ENCODE data around the gene PRR18.

The PRR18 gene

GRCh38 chr6:166274163-166274562, 34.0 kb downstream of the PRR18 start:
- DNase-seq = no peak

- no peak for DNase-seq
Measured at GRCh38 chr6:166271376-166271765, 36.8 kb downstream of the PRR18 start.

GRCh38 chr6:166270706-166271375, 37.4 kb downstream of the PRR18 start:
- no peak for DNase-seq

DNA sequence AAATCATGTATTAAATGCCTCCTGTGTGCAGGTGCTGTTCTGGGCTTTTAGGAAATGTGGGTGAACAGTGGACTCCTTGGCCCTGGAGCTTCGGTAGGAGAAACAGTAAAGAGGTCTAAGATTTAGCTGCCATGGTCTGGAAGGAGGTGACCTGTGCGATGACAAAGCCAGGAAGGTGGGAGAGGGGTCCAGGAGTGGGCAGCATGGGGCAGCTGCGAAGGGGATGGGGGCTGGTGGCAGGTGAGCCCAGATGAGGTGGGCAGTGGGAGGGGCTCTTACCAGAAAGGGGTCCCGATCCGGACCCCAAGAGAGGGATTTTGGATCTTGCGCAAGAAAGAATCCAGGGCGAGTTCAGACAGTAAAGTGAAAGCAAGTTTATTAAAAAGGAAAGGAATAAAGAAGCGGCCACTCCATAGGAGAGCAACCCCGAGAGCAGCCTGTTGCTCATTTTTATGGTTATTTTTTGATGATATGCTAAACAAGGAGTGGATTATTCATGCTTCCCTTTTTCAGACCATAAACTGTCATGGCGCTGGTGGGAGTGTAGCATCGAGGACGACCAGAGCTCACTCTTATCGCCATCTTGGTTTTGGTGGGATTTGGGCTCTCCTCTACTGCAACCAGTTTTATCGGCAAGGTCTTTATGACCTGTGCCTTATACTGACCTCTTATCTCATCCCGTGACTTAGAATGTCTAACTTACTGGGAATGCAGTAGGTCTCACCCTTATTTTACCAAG, 38.7 kb downstream of the PRR18 start:
- no peak for DNase-seq

GRCh38 chr6:166268431-166268830, 39.8 kb downstream of the PRR18 start:
- no peak for DNase-seq

DNA sequence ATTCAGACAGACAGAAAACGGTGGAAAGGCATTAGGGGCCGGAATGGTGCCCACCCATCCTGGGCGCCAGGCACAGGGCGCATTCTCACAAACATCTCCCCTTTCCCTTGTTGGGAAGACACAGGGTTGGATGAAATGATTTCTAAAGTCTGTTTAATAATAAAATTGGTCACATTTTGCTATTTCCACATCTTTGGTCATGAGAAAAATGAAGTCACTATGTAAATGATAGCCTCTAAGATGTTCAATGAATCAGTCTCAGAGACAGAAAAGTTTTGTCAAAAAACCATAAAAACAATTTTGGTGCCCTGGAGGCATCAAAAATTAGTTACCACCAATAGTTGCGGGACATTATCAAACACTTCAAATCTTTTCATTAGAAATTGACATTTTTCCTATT, 40.7 kb downstream of the PRR18 start:
- no peak for DNase-seq

GRCh38 chr6:166266336-166266735, 41.9 kb downstream of the PRR18 start:
- DNase-seq = no peak

DNA sequence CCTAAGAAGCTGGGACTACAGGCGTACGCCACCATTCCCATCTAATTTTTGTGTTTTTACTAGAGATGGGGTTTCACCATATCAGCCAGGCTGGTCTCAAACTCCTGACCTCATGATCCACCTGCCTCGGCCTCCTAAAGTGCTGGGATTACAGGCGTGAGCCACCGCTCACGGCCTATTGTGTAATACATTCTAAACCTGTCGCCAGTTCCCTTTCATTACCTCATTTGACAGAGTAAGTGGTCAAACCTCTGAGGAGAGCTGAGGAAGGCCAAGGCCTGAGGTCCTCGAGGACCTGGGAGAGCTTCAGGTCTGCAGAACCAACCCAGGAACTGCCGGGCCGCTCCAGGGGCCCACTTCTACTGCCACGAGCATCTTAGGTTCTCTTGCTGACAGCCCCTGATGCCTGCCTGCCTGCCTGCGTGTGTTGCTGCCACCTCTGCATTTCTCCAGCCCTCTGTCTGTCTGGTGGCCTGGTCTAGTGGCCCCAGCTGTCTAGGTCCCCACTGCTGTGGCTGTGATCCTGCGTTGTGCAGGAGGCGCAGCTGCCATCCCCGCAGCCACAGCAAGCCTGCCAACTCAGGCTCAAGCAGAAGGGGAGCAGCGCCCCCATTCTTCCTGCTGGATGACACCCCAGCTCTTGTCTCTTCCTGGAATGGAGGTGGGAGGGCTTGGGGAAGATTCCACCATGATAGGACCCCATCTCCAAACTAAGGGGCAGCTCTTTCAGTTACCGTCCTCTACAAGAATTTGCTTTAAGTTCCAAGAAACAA, 45.3 kb downstream of the PRR18 start:
- DNase-seq = no peak

- DNase-seq = no peak
Measured at GRCh38 chr6:166259296-166259977, 48.8 kb downstream of the PRR18 start.

DNA sequence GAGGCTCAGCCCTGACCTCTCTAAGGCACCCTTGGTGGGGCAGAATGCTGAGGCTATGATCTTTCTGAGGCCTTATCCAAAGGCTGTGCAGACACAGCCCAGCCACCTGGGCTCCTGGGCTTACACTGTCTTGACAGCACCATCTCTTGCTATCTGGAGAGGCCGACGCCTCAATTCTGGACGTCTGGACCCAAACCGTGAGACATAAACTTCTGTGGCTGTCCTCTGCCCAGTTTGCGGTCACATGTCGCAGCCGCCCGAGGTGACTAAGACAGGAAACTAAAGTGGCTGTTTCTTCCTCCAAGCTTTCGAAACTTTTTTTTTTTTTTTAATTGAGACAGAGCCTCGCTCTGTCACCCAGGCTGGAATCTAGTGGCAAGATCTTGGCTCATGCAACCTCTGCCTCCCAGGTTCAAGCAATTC, 49.3 kb downstream of the PRR18 start:
- no peak for DNase-seq

- DNase-seq = no peak
Measured at GRCh38 chr6:166257911-166258318, 50.3 kb downstream of the PRR18 start.
